MG63 (cell line): Measurements from ENCODE around the gene GNA12. TPM values are rescaled to one million over a fixed set of nuclear protein-coding genes. Genes with fewer than 3 reads are reported as not detected.
A peak's percentile ranks its signal among the peaks of the same experiment; 100 is the strongest.

Experiments
- DNase-seq: peaks from one replicate; pipeline ENCODE4 v3.0.0-alpha.2; 2020
- H3K27me3 ChIP-seq: fragments of 250-450 bp; sonication (Bioruptor Pico); 2 replicates; pipeline ENCODE4 v1.5.1; 2020; ENCODE audit warnings: mild to moderate bottlenecking, moderate library complexity
- H3K36me3 ChIP-seq: fragments of 250-450 bp; sonication (Bioruptor Pico); 2 replicates; pipeline ENCODE4 v1.5.1; 2020; ENCODE audit warnings: mild to moderate bottlenecking, moderate library complexity
- H3K4me3 ChIP-seq: fragments of 250-450 bp; sonication (Bioruptor Pico); 2 replicates; pipeline ENCODE4 v1.5.1; 2020; ENCODE audit warnings: mild to moderate bottlenecking, moderate library complexity
- H3K9me3 ChIP-seq: fragments of 250-450 bp; sonication (Bioruptor Pico); 2 replicates; pipeline ENCODE4 v1.5.1; 2020; ENCODE audit warnings: mild to moderate bottlenecking, moderate library complexity
- total RNA-seq: library from RNA; depleted of rRNA; stranded (reverse); fragments of >200 nt; shearing (Covaris generic); gene quantifications from 2 replicates; pipeline ENCODE4 v1.2.3, GENCODE V29; 2014; ENCODE audit warnings: low replicate concordance

Gene GNA12
- total RNA-seq, 1 experiment from 2014 or later, result 49.1 TPM

DNA sequence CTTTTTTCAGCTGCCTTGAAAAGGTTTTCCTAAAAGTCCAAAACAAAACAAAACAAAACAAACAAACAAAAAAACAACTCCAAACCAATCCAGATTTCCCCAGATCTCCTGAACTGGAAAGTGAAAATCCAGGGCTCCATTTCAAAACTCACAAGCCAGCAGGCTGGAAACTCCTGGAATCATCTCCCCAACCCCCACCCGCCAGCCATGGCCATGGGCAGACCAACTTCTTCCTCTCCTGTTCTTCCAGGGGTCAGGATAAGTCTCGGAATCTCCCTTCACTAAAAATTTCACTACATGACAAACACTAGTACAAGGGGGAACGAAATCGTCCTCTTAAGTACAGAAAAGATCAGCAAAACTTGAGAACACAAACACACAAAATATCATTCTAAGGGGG lies 40.4 kb downstream of the GNA12 start:
- H3K27me3 ChIP-seq, result no peaks in the 10 kb centered on the region

DNA sequence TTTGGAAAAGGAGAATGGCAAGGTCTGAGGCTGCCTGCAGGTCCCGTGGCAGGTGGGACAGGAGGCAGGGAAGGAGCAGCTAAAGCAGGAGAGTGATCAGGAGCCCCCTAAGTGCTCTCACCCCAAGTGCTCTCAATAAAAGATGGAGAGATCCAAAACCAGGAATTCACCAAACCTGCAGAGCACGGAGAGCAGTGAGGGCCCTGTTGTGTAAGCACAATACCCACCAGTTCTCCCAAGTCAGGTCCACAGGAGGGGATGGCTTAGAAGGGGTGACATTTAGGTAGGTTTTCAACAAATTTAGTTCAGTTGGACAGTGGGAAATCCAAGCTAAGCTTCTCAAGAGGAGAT lies 40.8 kb downstream of the GNA12 start:
- Histone ChIP-seq H3K9me3 (no peaks in the 10 kb centered on the region), H3K36me3 (no peaks in the 10 kb centered on the region; the same call in 1 of the 2 replicates), H3K27me3 (no peaks in the 10 kb centered on the region), H3K4me3 (no peak overlapping the region)
- no peak for DNase-seq

More for the DNA sequence above, 40.4 kb downstream of the GNA12 start:
- H3K9me3 ChIP-seq, result no peaks in the 10 kb centered on the region
- DNase-seq, result no peak
- no peak overlapping the region for H3K4me3 ChIP-seq
- no peaks in the 10 kb centered on the region; the same call in 1 of the 2 replicates for H3K36me3 ChIP-seq

DNA sequence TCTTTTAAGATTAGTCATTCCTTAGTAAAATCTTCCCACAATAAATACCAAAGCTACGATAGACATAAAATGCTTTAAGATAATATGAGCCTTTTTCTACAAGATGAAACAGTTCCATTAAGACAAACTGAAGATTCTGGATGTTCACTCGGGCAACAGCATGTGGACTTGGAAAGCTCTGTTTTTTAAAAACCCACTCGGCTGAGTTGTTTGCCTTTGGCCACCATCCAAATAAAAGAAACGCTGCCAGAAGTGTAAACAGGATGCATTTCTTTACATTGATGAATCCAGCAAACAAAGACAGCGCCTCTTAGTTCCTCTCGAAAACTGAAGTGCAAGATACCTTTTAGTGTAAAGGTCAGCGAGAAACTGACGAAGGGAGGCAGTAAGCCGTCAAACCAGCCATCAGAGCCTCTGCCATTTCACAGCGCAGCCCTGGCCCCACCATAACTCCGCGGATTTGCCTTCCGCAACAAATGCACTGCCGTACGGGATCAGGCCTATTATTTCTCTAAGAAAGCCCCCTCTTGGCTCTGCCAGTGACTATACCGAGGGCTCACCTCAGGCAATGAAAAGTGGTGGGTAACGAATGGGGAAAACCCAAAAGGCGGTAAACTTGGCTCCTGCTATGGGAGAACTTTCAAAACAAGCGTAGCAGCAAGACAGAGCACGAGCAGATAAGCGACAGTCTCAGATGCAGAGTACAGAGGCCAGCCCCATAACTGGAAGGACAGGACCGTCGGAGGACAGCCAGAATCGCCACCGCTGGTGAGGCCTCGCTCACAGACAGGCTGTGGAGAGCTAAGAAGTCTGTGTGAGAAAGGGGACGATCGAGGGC lies 41.4 kb downstream of the GNA12 start:
- H3K4me3 ChIP-seq, result no peak overlapping the region
- no peaks in the 10 kb centered on the region for H3K9me3 ChIP-seq
- DNase-seq, result peak; percentile 45
- H3K27me3 ChIP-seq, result no peaks in the 10 kb centered on the region
- no peaks in the 10 kb centered on the region; the same call in 1 of the 2 replicates for H3K36me3 ChIP-seq

GRCh38 chr7:2802101-2802500 lies 42.0 kb downstream of the GNA12 start:
- Histone ChIP-seq H3K4me3 (no peak overlapping the region), H3K36me3 (no peaks in the 10 kb centered on the region; the same call in 1 of the 2 replicates), H3K9me3 (no peaks in the 10 kb centered on the region), H3K27me3 (no peaks in the 10 kb centered on the region)
- no peak for DNase-seq

GRCh38 chr7:2800931-2801688 lies 43.0 kb downstream of the GNA12 start:
- no peaks in the 10 kb centered on the region for H3K9me3 ChIP-seq
- H3K36me3 ChIP-seq, result no peaks in the 10 kb centered on the region; the same call in 1 of the 2 replicates
- H3K4me3 ChIP-seq, result no peak overlapping the region
- H3K27me3 ChIP-seq, result no peaks in the 10 kb centered on the region
- no peak for DNase-seq

DNA sequence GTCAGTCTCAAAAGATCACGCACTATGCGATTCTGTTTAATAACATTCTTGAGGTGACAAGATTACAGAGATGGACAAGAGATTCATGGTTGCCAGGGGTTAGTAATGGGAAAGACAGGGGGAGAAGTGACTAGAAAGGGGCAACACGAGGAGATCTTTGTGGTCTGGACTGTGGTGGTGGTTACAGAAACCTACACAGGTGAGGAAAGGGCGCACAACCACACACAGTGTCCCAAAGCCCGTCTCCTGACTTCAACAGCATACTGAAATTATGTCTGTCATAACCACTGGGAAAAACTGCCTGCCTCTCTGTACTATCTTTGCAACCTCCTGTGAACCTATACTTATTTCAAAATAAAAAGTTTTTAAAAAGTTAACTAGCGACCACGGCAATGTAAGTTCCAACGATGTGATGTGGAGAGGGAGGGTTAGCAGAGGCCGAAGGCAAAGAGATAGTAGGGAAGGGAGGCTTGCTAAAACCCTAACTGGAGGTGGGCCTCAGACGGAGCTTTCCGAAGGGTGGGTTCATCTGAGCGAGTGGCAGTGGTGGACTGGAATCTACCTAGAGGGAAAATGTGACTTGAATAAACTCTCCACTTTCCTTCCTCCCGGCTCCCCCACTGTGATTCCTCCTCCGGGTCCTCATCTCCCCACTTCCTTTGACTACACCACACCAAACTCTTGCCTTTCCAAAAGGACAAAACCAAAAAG lies 43.7 kb downstream of the GNA12 start:
- Histone ChIP-seq H3K27me3 (no peaks in the 10 kb centered on the region), H3K9me3 (no peaks in the 10 kb centered on the region), H3K4me3 (no peak overlapping the region), H3K36me3 (no peaks in the 10 kb centered on the region; the same call in 1 of the 2 replicates)
- DNase-seq, result no peak

- DNase-seq, result no peak
- Histone ChIP-seq H3K36me3 (peaks cover 4% of the 10 kb centered on the region; the same call in 1 of the 2 replicates), H3K4me3 (no peak overlapping the region), H3K9me3 (no peaks in the 10 kb centered on the region), H3K27me3 (no peaks in the 10 kb centered on the region)
Measured at GRCh38 chr7:2799253-2799652, 44.9 kb downstream of the GNA12 start.

- no peaks in the 10 kb centered on the region for H3K27me3 ChIP-seq
- no peak for DNase-seq
- no peak overlapping the region for H3K4me3 ChIP-seq
- peaks cover 9% of the 10 kb centered on the region for H3K36me3 ChIP-seq
- H3K9me3 ChIP-seq, result no peaks in the 10 kb centered on the region
Measured at GRCh38 chr7:2798669-2799068, 45.4 kb downstream of the GNA12 start.

GRCh38 chr7:2796358-2797352 lies 47.5 kb downstream of the GNA12 start:
- DNase-seq, result peak; percentile 37
- no peak overlapping the region for H3K4me3 ChIP-seq

GRCh38 chr7:2795906-2796305 lies 48.2 kb downstream of the GNA12 start:
- no peaks in the 10 kb centered on the region for H3K27me3 ChIP-seq
- H3K9me3 ChIP-seq, result no peaks in the 10 kb centered on the region
- no peak overlapping the region for H3K4me3 ChIP-seq
- H3K36me3 ChIP-seq, result peaks cover 27% of the 10 kb centered on the region
- no peak for DNase-seq

More at GRCh38 chr7:2796358-2797352, 47.5 kb downstream of the GNA12 start:
- Histone ChIP-seq H3K27me3 (no peaks in the 10 kb centered on the region), H3K9me3 (no peaks in the 10 kb centered on the region), H3K36me3 (peaks cover 25% of the 10 kb centered on the region)

DNA sequence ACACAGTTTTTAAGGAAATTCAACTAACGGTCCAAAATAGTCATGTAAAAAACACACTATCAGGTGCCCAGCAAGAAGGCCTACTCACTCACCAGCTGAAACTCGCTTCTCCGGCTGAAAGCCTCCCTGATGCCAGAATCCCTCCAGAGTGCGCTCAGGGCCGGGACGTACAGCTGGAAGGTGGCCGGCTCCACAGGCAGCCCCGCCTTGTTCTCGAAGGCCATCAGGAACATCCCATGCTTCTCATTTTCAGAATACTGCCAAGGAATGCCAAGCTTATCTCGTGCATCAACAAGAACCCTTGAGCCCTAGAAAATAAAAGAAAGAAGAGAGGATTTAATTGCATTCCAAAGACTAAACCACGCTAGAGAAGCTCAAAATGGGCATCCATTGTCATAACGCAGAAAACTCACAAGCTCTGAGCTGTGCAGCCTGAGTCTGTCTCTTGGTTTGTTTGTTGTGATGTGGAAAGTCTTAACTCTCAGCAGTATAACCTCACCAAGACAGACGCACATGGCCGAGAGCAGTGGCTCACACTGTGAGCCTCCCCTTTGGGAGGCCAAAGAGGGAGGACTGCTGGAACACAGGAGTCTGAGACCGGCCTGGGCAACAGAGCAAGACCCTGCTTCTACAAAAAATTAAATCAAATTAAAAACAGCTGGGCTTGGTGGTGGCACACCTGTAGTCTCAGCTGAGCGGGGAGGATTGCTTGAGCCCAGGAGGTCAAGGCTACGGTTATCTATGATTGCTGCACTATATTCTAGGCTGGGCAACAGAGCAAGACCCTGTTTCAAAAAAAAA lies 49.1 kb downstream of the GNA12 start:
- Histone ChIP-seq H3K36me3 (peaks cover 29% of the 10 kb centered on the region), H3K27me3 (no peaks in the 10 kb centered on the region), H3K9me3 (no peaks in the 10 kb centered on the region), H3K4me3 (no peak overlapping the region)
- DNase-seq, result no peak

GRCh38 chr7:2792856-2793487 lies 51.1 kb downstream of the GNA12 start:
- H3K9me3 ChIP-seq, result no peaks in the 10 kb centered on the region
- peaks cover 29% of the 10 kb centered on the region for H3K36me3 ChIP-seq
- no peak for DNase-seq
- no peaks in the 10 kb centered on the region for H3K27me3 ChIP-seq
- no peak overlapping the region for H3K4me3 ChIP-seq

DNA sequence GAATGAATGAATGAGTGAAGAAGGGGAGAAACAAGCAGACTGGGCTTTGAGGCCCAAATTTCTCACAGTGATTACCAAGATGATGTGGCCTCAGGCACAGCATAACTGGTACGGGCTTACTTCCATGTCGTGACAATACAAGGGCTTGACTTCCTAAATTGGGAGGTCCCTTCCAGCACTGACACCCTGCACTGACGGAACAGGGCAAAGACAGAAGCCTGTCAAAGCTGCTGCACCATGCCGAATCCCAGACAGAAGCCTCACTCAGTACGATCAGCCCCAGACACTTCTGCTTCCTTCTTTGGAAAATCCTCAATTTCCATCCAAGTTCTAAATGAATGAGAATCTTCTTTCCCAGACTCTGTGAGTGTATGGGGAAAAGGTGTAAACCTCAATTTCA lies 51.9 kb downstream of the GNA12 start:
- no peak overlapping the region for H3K4me3 ChIP-seq
- H3K36me3 ChIP-seq, result peaks cover 33% of the 10 kb centered on the region
- no peaks in the 10 kb centered on the region for H3K27me3 ChIP-seq
- no peaks in the 10 kb centered on the region; the same call in 1 of the 2 replicates for H3K9me3 ChIP-seq
- no peak for DNase-seq

GRCh38 chr7:2791390-2791789 lies 52.7 kb downstream of the GNA12 start:
- no peak for DNase-seq
- Histone ChIP-seq H3K36me3 (peaks cover 41% of the 10 kb centered on the region), H3K27me3 (no peaks in the 10 kb centered on the region), H3K9me3 (no peaks in the 10 kb centered on the region; the same call in 1 of the 2 replicates), H3K4me3 (no peak overlapping the region)
